Stomach smooth muscle (tissue), 2 donors: ENCODE results near the gene CRYGS.
"Not testable (repeated sequence)": the region's sequence is repeated elsewhere in the genome, so short reads cannot be mapped to it uniquely, and the experiment has no call there.

Experiments used
- H3K27ac ChIP-seq: one replicate; pipeline ENCODE4 v1.7.0; 2013; ENCODE audit warnings: mild to moderate bottlenecking, low read length, inconsistent platforms
- H3K27me3 ChIP-seq, 2 donors: one replicate each; pipeline ENCODE4 v1.7.0; 2013; ENCODE audit warnings: low read length in 2 of 2; ENCODE audit not compliant: insufficient read depth in 2 of 2, control insufficient read depth in 1 of 2
- H3K36me3 ChIP-seq, 2 donors: one replicate each; pipeline ENCODE4 v1.7.0; 2013; ENCODE audit warnings: low read length in 2 of 2; ENCODE audit not compliant: control insufficient read depth in 2 of 2, insufficient read depth in 2 of 2
- H3K4me1 ChIP-seq: one replicate; pipeline ENCODE4 v1.7.0; 2013; ENCODE audit warnings: low read length; ENCODE audit not compliant: control insufficient read depth, insufficient read depth
- H3K4me3 ChIP-seq, 2 donors: one replicate each; pipeline ENCODE4 v1.7.0; 2013; ENCODE audit warnings: low read length in 2 of 2
- H3K9ac ChIP-seq, 2 donors: one replicate each; pipeline ENCODE4 v1.7.0; 2013; ENCODE audit warnings: low read length in 2 of 2, mild to moderate bottlenecking in 1 of 2
- H3K9me3 ChIP-seq, 2 donors: one replicate each; pipeline ENCODE4 v1.7.0; 2013; ENCODE audit warnings: low read length in 2 of 2; ENCODE audit not compliant: control insufficient read depth in 2 of 2
- donor health status: healthy.
- donor health status: Pancreatic carcinoma.

Gene CRYGS

GRCh38 chr3:186506857-186507256 is 37.3 kb downstream of the CRYGS start:
- H3K9me3 ChIP-seq: no peaks in the 10 kb centered on the region
- no peak overlapping the region for H3K9ac ChIP-seq
- H3K36me3 ChIP-seq: no peaks in the 10 kb centered on the region
- no peak overlapping the region for H3K4me3 ChIP-seq
- no peak overlapping the region for H3K27ac ChIP-seq
- H3K27me3 ChIP-seq: peaks cover 0 to 4% of the 10 kb centered on the region in 2 donors
- H3K4me1 ChIP-seq: no peaks in the 10 kb centered on the region

GRCh38 chr3:186506191-186506739 is 37.9 kb downstream of the CRYGS start:
- no peak overlapping the region for H3K27ac ChIP-seq
- no peaks in the 10 kb centered on the region for H3K4me1 ChIP-seq
- peaks cover 0 to 2% of the 10 kb centered on the region in 2 donors for H3K27me3 ChIP-seq
- H3K9me3 ChIP-seq: no peaks in the 10 kb centered on the region
- no peak overlapping the region for H3K4me3 ChIP-seq
- no peak overlapping the region for H3K9ac ChIP-seq
- no peaks in the 10 kb centered on the region for H3K36me3 ChIP-seq

GRCh38 chr3:186502966-186503712 is 41.0 kb downstream of the CRYGS start:
- Histone ChIP-seq H3K4me3 (peak overlapping the region in 1 of 2 donors; percentile 22), H3K4me1 (no peaks in the 10 kb centered on the region), H3K9ac (no peak overlapping the region), H3K27ac (no peak overlapping the region), H3K27me3 (no peaks in the 10 kb centered on the region), H3K9me3 (no peaks in the 10 kb centered on the region), H3K36me3 (no peaks in the 10 kb centered on the region)

GRCh38 chr3:186502138-186502948 is 41.8 kb downstream of the CRYGS start:
- Histone ChIP-seq H3K4me1 (no peaks in the 10 kb centered on the region), H3K36me3 (no peaks in the 10 kb centered on the region), H3K9me3 (no peaks in the 10 kb centered on the region), H3K4me3 (peak overlapping the region in 1 of 2 donors; percentile 22), H3K27me3 (no peaks in the 10 kb centered on the region), H3K9ac (no peak overlapping the region), H3K27ac (no peak overlapping the region)

- H3K36me3 ChIP-seq, H3K9me3 ChIP-seq, H3K9ac ChIP-seq, H3K4me1 ChIP-seq, H3K27me3 ChIP-seq, H3K27ac ChIP-seq, H3K4me3 ChIP-seq: not testable (repeated sequence)
Measured at GRCh38 chr3:186499949-186500348, 44.2 kb downstream of the CRYGS start.

GRCh38 chr3:186498022-186498421 is 46.2 kb downstream of the CRYGS start:
- not testable (repeated sequence) for H3K9me3 ChIP-seq, H3K4me3 ChIP-seq, H3K27me3 ChIP-seq, H3K27ac ChIP-seq, H3K9ac ChIP-seq, H3K36me3 ChIP-seq, H3K4me1 ChIP-seq

- Histone ChIP-seq H3K27me3 (no peaks in the 10 kb centered on the region), H3K4me1 (no peaks in the 10 kb centered on the region), H3K36me3 (no peaks in the 10 kb centered on the region), H3K27ac (no peak overlapping the region), H3K4me3 (no peak overlapping the region), H3K9ac (no peak overlapping the region), H3K9me3 (no peaks in the 10 kb centered on the region)
Measured at GRCh38 chr3:186497608-186498007, 46.6 kb downstream of the CRYGS start.

GRCh38 chr3:186496635-186497034 is 47.5 kb downstream of the CRYGS start:
- no peak overlapping the region for H3K4me3 ChIP-seq
- H3K27ac ChIP-seq: no peak overlapping the region

GRCh38 chr3:186496016-186496415 is 48.2 kb downstream of the CRYGS start:
- no peaks in the 10 kb centered on the region for H3K36me3 ChIP-seq
- no peaks in the 10 kb centered on the region for H3K27me3 ChIP-seq
- H3K9me3 ChIP-seq: no peaks in the 10 kb centered on the region
- H3K27ac ChIP-seq: no peak overlapping the region
- H3K4me1 ChIP-seq: no peaks in the 10 kb centered on the region
- no peak overlapping the region for H3K9ac ChIP-seq
- H3K4me3 ChIP-seq: no peak overlapping the region

More at GRCh38 chr3:186496635-186497034, 47.5 kb downstream of the CRYGS start:
- Histone ChIP-seq H3K36me3 (no peaks in the 10 kb centered on the region), H3K9me3 (no peaks in the 10 kb centered on the region), H3K9ac (no peak overlapping the region), H3K4me1 (no peaks in the 10 kb centered on the region), H3K27me3 (no peaks in the 10 kb centered on the region)

- H3K9ac ChIP-seq: no peak overlapping the region
- H3K4me1 ChIP-seq: no peaks in the 10 kb centered on the region
- H3K27ac ChIP-seq: no peak overlapping the region
- H3K36me3 ChIP-seq: no peaks in the 10 kb centered on the region
- no peak overlapping the region for H3K4me3 ChIP-seq
- no peaks in the 10 kb centered on the region for H3K9me3 ChIP-seq
- H3K27me3 ChIP-seq: no peaks in the 10 kb centered on the region
Measured at GRCh38 chr3:186493525-186494255, 50.5 kb downstream of the CRYGS start.
